Hepatocyte (in vitro differentiated cells): Measurements from ENCODE around the gene SLC17A7. TPM values are rescaled to one million over a fixed set of nuclear protein-coding genes. Genes with fewer than 3 reads are reported as not detected.

Experiments used
- DNase-seq: peaks from one replicate; pipeline ENCODE4 v3.0.0-alpha.2; 2016; ENCODE audit warnings: low spot score
- H2AFZ ChIP-seq: fragments of 200-600 bp; sonication (generic); 2 replicates; pipeline ENCODE4 v1.6.0; 2016; ENCODE audit warnings: antibody characterized with exemption, mild to moderate bottlenecking
- H3K27ac ChIP-seq: fragments of 200-600 bp; sonication (generic); 2 replicates; pipeline ENCODE4 v1.5.1; 2016; ENCODE audit warnings: mild to moderate bottlenecking
- H3K27me3 ChIP-seq: fragments of 200-600 bp; sonication (generic); 2 replicates; pipeline ENCODE4 v1.6.1; 2016
- H3K36me3 ChIP-seq: fragments of 200-600 bp; sonication (generic); replicated peaks from 2 replicates; pipeline ENCODE4 v1.5.1; 2016; ENCODE audit warnings: low read depth; ENCODE audit not compliant: insufficient read depth
- H3K4me1 ChIP-seq: fragments of 200-600 bp; sonication (generic); 2 replicates; pipeline ENCODE4 v1.5.1; 2016; ENCODE audit warnings: mild to moderate bottlenecking, moderate library complexity; ENCODE audit not compliant: insufficient read depth
- H3K4me2 ChIP-seq: fragments of 200-600 bp; sonication (generic); 2 replicates; pipeline ENCODE4 v1.6.0; 2016
- H3K4me3 ChIP-seq: fragments of 200-600 bp; sonication (generic); 2 replicates; pipeline ENCODE4 v1.5.1; 2016; ENCODE audit warnings: mild to moderate bottlenecking
- H3K79me2 ChIP-seq: fragments of 200-600 bp; sonication (generic); 2 replicates; pipeline ENCODE4 v1.6.0; 2017; ENCODE audit warnings: mild to moderate bottlenecking
- H3K9me2 ChIP-seq: fragments of 200-600 bp; sonication (generic); replicated peaks from 2 replicates; pipeline ENCODE4 v1.6.0; 2017; ENCODE audit warnings: mild to moderate bottlenecking; ENCODE audit not compliant: insufficient read depth
- H3K9me3 ChIP-seq: fragments of 200-600 bp; sonication (generic); 2 replicates; pipeline ENCODE4 v1.5.1; 2016; ENCODE audit warnings: low read depth, mild to moderate bottlenecking
- H4K20me1 ChIP-seq: fragments of 200-600 bp; sonication (generic); 2 replicates; pipeline ENCODE4 v1.6.0; 2016; ENCODE audit warnings: mild to moderate bottlenecking; ENCODE audit not compliant: insufficient read depth, poor library complexity, severe bottlenecking
- CTCF ChIP-seq: fragments of 200-600 bp; sonication (generic); IDR thresholded peaks from 2 replicates; pipeline ENCODE4 v1.5.1; 2016; ENCODE audit warnings: antibody characterized with exemption, mild to moderate bottlenecking; ENCODE audit not compliant: poor library complexity
- EZH2 ChIP-seq: fragments of 200-600 bp; sonication (generic); IDR thresholded peaks from 2 replicates; pipeline ENCODE4 v1.6.1; 2016; ENCODE audit warnings: antibody characterized with exemption, mild to moderate bottlenecking, borderline replicate concordance
- EZH2phosphoT487 ChIP-seq: fragments of 200-600 bp; sonication (generic); IDR thresholded peaks from one replicate; pipeline ENCODE4 v1.6.1; 2018; ENCODE audit warnings: antibody characterized with exemption, mild to moderate bottlenecking, low read depth, moderate library complexity; ENCODE audit not compliant: unreplicated experiment, severe bottlenecking
- WGBS: methylation state at CpG from one replicate; pipeline ENCODE4 v1.1.6; 2016; ENCODE audit warnings: low lambda C conversion rate; ENCODE audit errors: missing lambda C conversion rate; 5-methylcytosine and 5-hydroxymethylcytosine counted together
- polyA plus RNA-seq: library from polyadenylated mRNA; unstranded; fragments of >200 nt; fragmentation: Nextera tagmentation; extraction: Ambion mirVana; gene quantifications from 2 replicates; pipeline ENCODE4 v1.2.1, GENCODE V29; 2016
- total RNA-seq: library from RNA; depleted of rRNA; stranded (reverse); fragments of >200 nt; gene quantifications from 2 replicates; pipeline ENCODE4 v1.2.3, GENCODE V29; 2014

The SLC17A7 gene
- total and polyA plus RNA-seq, 2 experiments from 2014 or later: 0.13 to 0.51 TPM

GRCh38 chr19:49418511-49418910 is 22.8 kb downstream of the SLC17A7 start:
- Histone ChIP-seq H4K20me1 (no peaks in the 10 kb centered on the region), H3K36me3 (no peaks in the 10 kb centered on the region), H3K4me1 (peaks cover 3% of the 10 kb centered on the region), H3K79me2 (no peaks in the 10 kb centered on the region), H3K9me3 (no peaks in the 10 kb centered on the region), H3K27me3 (peaks cover 71% of the 10 kb centered on the region), H3K27ac (no peak overlapping the region), H3K9me2 (no peaks in the 10 kb centered on the region), H3K4me2 (no peak overlapping the region), H2AFZ (no peak overlapping the region), H3K4me3 (no peak overlapping the region)
- TF ChIP-seq EZH2 (no peak), EZH2phosphoT487 (no peak), CTCF (no peak)
- 88% methylated on average over 5 of the region's 5 CpGs for WGBS
- DNase-seq: no peak

GRCh38 chr19:49417088-49417487 is 24.2 kb downstream of the SLC17A7 start:
- Histone ChIP-seq H3K27ac (no peak overlapping the region), H3K4me1 (no peaks in the 10 kb centered on the region), H3K4me3 (no peak overlapping the region), H3K27me3 (peaks cover 57% of the 10 kb centered on the region), H3K4me2 (no peak overlapping the region), H3K9me3 (no peaks in the 10 kb centered on the region), H3K9me2 (no peaks in the 10 kb centered on the region), H4K20me1 (no peaks in the 10 kb centered on the region), H3K36me3 (no peaks in the 10 kb centered on the region), H3K79me2 (no peaks in the 10 kb centered on the region), H2AFZ (no peak overlapping the region)
- no peak for DNase-seq
- 40% methylated on average over 6 of the region's 7 CpGs for WGBS
- no peak for TF ChIP-seq EZH2
- no peak for TF ChIP-seq CTCF
- no peak for TF ChIP-seq EZH2phosphoT487

- no peak overlapping the region for H3K4me2 ChIP-seq
- TF ChIP-seq EZH2phosphoT487: no peak
- no peak for TF ChIP-seq EZH2
- no peak for TF ChIP-seq CTCF
- no peak for DNase-seq
- H3K27ac ChIP-seq: no peak overlapping the region
- no peaks in the 10 kb centered on the region for H3K9me2 ChIP-seq
- H3K79me2 ChIP-seq: no peaks in the 10 kb centered on the region
- H3K4me3 ChIP-seq: no peak overlapping the region
- H4K20me1 ChIP-seq: no peaks in the 10 kb centered on the region
- 94% methylated on average over 2 of the region's 2 CpGs for WGBS
- no peaks in the 10 kb centered on the region for H3K9me3 ChIP-seq
- no peak overlapping the region for H2AFZ ChIP-seq
- no peaks in the 10 kb centered on the region for H3K36me3 ChIP-seq
- H3K27me3 ChIP-seq: peaks cover 45% of the 10 kb centered on the region
- H3K4me1 ChIP-seq: no peaks in the 10 kb centered on the region
These were observed 25.5 kb downstream of the SLC17A7 start for GRCh38 chr19:49415810-49416200.

GRCh38 chr19:49415102-49415809 is 26.1 kb downstream of the SLC17A7 start:
- Histone ChIP-seq H3K27ac (no peak overlapping the region), H4K20me1 (no peaks in the 10 kb centered on the region), H3K27me3 (peaks cover 39% of the 10 kb centered on the region), H3K4me3 (no peak overlapping the region), H2AFZ (no peak overlapping the region), H3K9me2 (no peaks in the 10 kb centered on the region), H3K4me2 (no peak overlapping the region), H3K36me3 (no peaks in the 10 kb centered on the region), H3K9me3 (no peaks in the 10 kb centered on the region), H3K4me1 (no peaks in the 10 kb centered on the region), H3K79me2 (no peaks in the 10 kb centered on the region)
- no peak for TF ChIP-seq CTCF
- no peak for TF ChIP-seq EZH2phosphoT487
- no peak for TF ChIP-seq EZH2
- DNase-seq: no peak
- 75% methylated on average over 15 of the region's 15 CpGs for WGBS
